GM18861 (cell line): ENCODE data around the gene DRG2.

Source experiments
- ATAC-seq: cut with Tn5 transposase; IDR thresholded peaks from one replicate; pipeline ENCODE4 v1.9.1; 2021; ENCODE audit not compliant: unreplicated experiment

DRG2 gene

GRCh38 chr17:18142417-18142816 is 54.7 kb downstream of the DRG2 start:
- ATAC-seq: no peak

- no peak for ATAC-seq
These were observed 55.5 kb downstream of the DRG2 start for GRCh38 chr17:18143044-18143936.

GRCh38 chr17:18144261-18144660 is 56.5 kb downstream of the DRG2 start:
- ATAC-seq: no peak

- no peak for ATAC-seq
These were observed 57.1 kb downstream of the DRG2 start for GRCh38 chr17:18144855-18145254.

GRCh38 chr17:18145811-18146210 is 58.1 kb downstream of the DRG2 start:
- ATAC-seq: no peak

- ATAC-seq: no peak
These were observed 58.5 kb downstream of the DRG2 start for GRCh38 chr17:18146259-18146658.

GRCh38 chr17:18146980-18147379 is 59.2 kb downstream of the DRG2 start:
- no peak for ATAC-seq

GRCh38 chr17:18148586-18148985 is 60.8 kb downstream of the DRG2 start:
- ATAC-seq: no peak

GRCh38 chr17:18151290-18151689 is 63.5 kb downstream of the DRG2 start:
- no peak for ATAC-seq

GRCh38 chr17:18155179-18155578 is 67.4 kb downstream of the DRG2 start:
- no peak for ATAC-seq

GRCh38 chr17:18156171-18156975 is 68.6 kb downstream of the DRG2 start:
- no peak for ATAC-seq

- ATAC-seq: no peak
These were observed 69.2 kb downstream of the DRG2 start for GRCh38 chr17:18156976-18157280.
